Caco-2 (cell line): ENCODE measurements around the gene DOK1. TPM values are rescaled to one million over a fixed set of nuclear protein-coding genes. Genes with fewer than 3 reads are reported as not detected.

ENCODE experiments used
- BruUV-seq: library from RNA; stranded (reverse); fragments of 400-500 nt; replicated peaks from 2 replicates; lab custom pipeline; 2021; lab: Mats Ljungman, UMichigan
- CTCF ChIA-PET: fragments of 300-600 bp; sonication (Branson Sonifier 250); formaldehyde crosslinking; loops from one replicate; lab custom pipeline; 2022; ENCODE audit warnings: antibody characterized with exemption; lab: Charles Lee
- POLR2A ChIA-PET: fragments of 300-600 bp; sonication (Branson Sonifier 250); formaldehyde crosslinking; loops from one replicate; lab custom pipeline; 2022; ENCODE audit warnings: antibody characterized with exemption; lab: Charles Lee
- DNase-seq, 2 experiments: peaks; one replicate each; pipeline versions ENCODE4 v3.0.0 to v3.0.0-alpha.2; 2020 to 2022
- H3K27me3 ChIP-seq: replicated peaks from 2 replicates; pipeline ENCODE4 v1.6.0; 2011; ENCODE audit warnings: low read length; ENCODE audit not compliant: control insufficient read depth, insufficient read depth
- H3K36me3 ChIP-seq: 2 replicates; pipeline ENCODE4 v1.5.1; 2011; ENCODE audit warnings: low read length; ENCODE audit not compliant: control insufficient read depth, insufficient read depth
- H3K4me1 ChIP-seq: fragments of 250-450 bp; sonication (Bioruptor Pico); 2 replicates; pipeline ENCODE4 v1.5.1; 2020; ENCODE audit warnings: mild to moderate bottlenecking
- H3K4me3 ChIP-seq: 2 replicates; pipeline ENCODE4 v1.5.1; 2011; ENCODE audit warnings: low read depth, mild to moderate bottlenecking, control low read depth, low read length
- H3K9me3 ChIP-seq: fragments of 250-450 bp; sonication (Bioruptor Pico); 2 replicates; pipeline ENCODE4 v1.5.1; 2020; ENCODE audit warnings: mild to moderate bottlenecking, moderate library complexity
- H3K27ac Mint-ChIP-seq: one replicate; pipeline ENCODE4 v1.8.0; 2022; ENCODE audit warnings: mixed read lengths; ENCODE audit not compliant: unreplicated experiment
- H3K27me3 Mint-ChIP-seq: one replicate; pipeline ENCODE4 v1.8.0; 2022; ENCODE audit warnings: mixed read lengths; ENCODE audit not compliant: insufficient read depth, unreplicated experiment
- H3K36me3 Mint-ChIP-seq: one replicate; pipeline ENCODE4 v1.8.0; 2022; ENCODE audit warnings: mild to moderate bottlenecking, mixed read lengths; ENCODE audit not compliant: insufficient read depth, unreplicated experiment
- H3K4me1 Mint-ChIP-seq: one replicate; pipeline ENCODE4 v1.8.0; 2022; ENCODE audit warnings: low read depth, mixed read lengths; ENCODE audit not compliant: unreplicated experiment
- H3K4me3 Mint-ChIP-seq: one replicate; pipeline ENCODE4 v1.8.0; 2022; ENCODE audit warnings: mild to moderate bottlenecking, moderate library complexity, mixed read lengths; ENCODE audit not compliant: unreplicated experiment
- H3K9me3 Mint-ChIP-seq: one replicate; pipeline ENCODE4 v1.8.0; 2022; ENCODE audit warnings: mixed read lengths; ENCODE audit not compliant: unreplicated experiment
- CTCF ChIP-seq, 2 experiments: fragments of 200-600 bp in 1 of 2; IDR thresholded peaks; 1 replicate in 1 of 2; 2 replicates in 1 of 2; pipeline versions ENCODE4 v1.5.1 to v1.8.0; 2011 to 2022; ENCODE audit warnings: antibody characterized with exemption in 1 of 2, control low read depth in 1 of 2, inconsistent platforms in 1 of 2, low read depth in 1 of 2, low read length in 1 of 2, mild to moderate bottlenecking in 1 of 2, moderate library complexity in 1 of 2; ENCODE audit not compliant: insufficient read depth in 1 of 2, severe bottlenecking in 1 of 2, unreplicated experiment in 1 of 2
- intact Hi-C: fragments of 100-400 bp; cut with micrococcal nuclease; formaldehyde crosslinking; loops from one replicate; pipeline ENCODE4 v1.10.0; 2022; ENCODE audit not compliant: unreplicated experiment
- total RNA-seq: library from RNA; stranded (reverse); gene quantifications from 2 replicates; pipeline ENCODE4 v1.2.3, GENCODE V29; 2022

Gene DOK1
- total RNA-seq, 1 experiment from 2014 or later: 5.1 TPM

GRCh38 chr2:74525717-74526648 is 28.5 kb upstream of the DOK1 start, which contains the start of gene DQX1:
Gene DQX1, minus strand, starts transcription at chr2:74526231. Its CDS starts 502 bp downstream, at chr2:74525729.
- no peaks in the 10 kb centered on the region for H3K27me3 Mint-ChIP-seq
- peak; percentile 43 to 58 for DNase-seq
- Histone ChIP-seq H3K4me3 (peak within 1 kb of the TSS; percentile 13; the same call in 1 of the 2 replicates), H3K9me3 (no peaks in the 10 kb centered on the region), H3K36me3 (peaks cover 9% of the 10 kb centered on the region), H3K27me3 (no peaks in the 10 kb centered on the region), H3K4me1 (peaks cover 6% of the 10 kb centered on the region)
- no TSS peak for BruUV-seq
- ChIA-PET POLR2A (interaction anchor here (0.7 to 1.5 kb wide), 3 partner anchors 16 to 43 kb away, joined by 3 to 5 read pairs (median 3); no protein-coding TSS in a partner anchor), CTCF (no interaction called here)
- intact Hi-C loops: no loop called here
- no peaks in the 10 kb centered on the region for H3K9me3 Mint-ChIP-seq
- peaks cover 41% of the 10 kb centered on the region for H3K36me3 Mint-ChIP-seq
- no peak for TF ChIP-seq CTCF (IDR thresholded peaks at IDR 0.05; ENCODE audit: insufficient read depth in 1 of 2, low read depth in 1 of 2, low read length in 1 of 2, severe bottlenecking in 1 of 2, unreplicated experiment in 1 of 2)
- H3K27ac Mint-ChIP-seq: no peak within 1 kb of the TSS
- H3K4me3 Mint-ChIP-seq: no peak within 1 kb of the TSS
- peaks cover 12% of the 10 kb centered on the region for H3K4me1 Mint-ChIP-seq

- no peaks in the 10 kb centered on the region for H3K27me3 ChIP-seq
- no peaks in the 10 kb centered on the region for H3K9me3 ChIP-seq
- TF ChIP-seq CTCF (IDR thresholded peaks at IDR 0.05; ENCODE audit: insufficient read depth in 1 of 2, low read depth in 1 of 2, low read length in 1 of 2, severe bottlenecking in 1 of 2, unreplicated experiment in 1 of 2): no peak
- POLR2A ChIA-PET: interaction anchor here (0.7 to 1.5 kb wide), 3 partner anchors 17 to 43 kb away, joined by 3 to 5 read pairs (median 3); no protein-coding TSS in a partner anchor
- Mint-ChIP-seq H3K27ac (no peak overlapping the region), H3K9me3 (no peaks in the 10 kb centered on the region), H3K4me1 (peaks cover 18% of the 10 kb centered on the region), H3K36me3 (peaks cover 46% of the 10 kb centered on the region), H3K27me3 (no peaks in the 10 kb centered on the region), H3K4me3 (no peak overlapping the region)
- CTCF ChIA-PET: no interaction called here
- BruUV-seq: no TSS peak
- H3K36me3 ChIP-seq: peaks cover 9% of the 10 kb centered on the region
- no peak for DNase-seq
- peaks cover 6% of the 10 kb centered on the region for H3K4me1 ChIP-seq
- intact Hi-C loops: no loop called here
- no peak overlapping the region for H3K4me3 ChIP-seq
Observed at GRCh38 chr2:74526649-74527230, 27.8 kb upstream of the DOK1 start.

GRCh38 chr2:74527741-74528140 is 26.8 kb upstream of the DOK1 start:
- Mint-ChIP-seq H3K36me3 (peaks cover 46% of the 10 kb centered on the region), H3K27me3 (no peaks in the 10 kb centered on the region), H3K9me3 (no peaks in the 10 kb centered on the region), H3K27ac (peak overlapping the region; percentile 28), H3K4me1 (peaks cover 18% of the 10 kb centered on the region), H3K4me3 (peak overlapping the region; percentile 99)
- CTCF ChIA-PET: no interaction called here
- peaks cover 9% of the 10 kb centered on the region for H3K36me3 ChIP-seq
- H3K4me3 ChIP-seq: no peak overlapping the region
- POLR2A ChIA-PET: interaction anchor here (0.5 kb wide), 1 partner anchor 11 kb away, joined by 4 read pairs; no protein-coding TSS in a partner anchor
- peaks cover 6% of the 10 kb centered on the region for H3K4me1 ChIP-seq
- no peak for DNase-seq
- no peaks in the 10 kb centered on the region for H3K27me3 ChIP-seq
- TF ChIP-seq CTCF (IDR thresholded peaks at IDR 0.05; ENCODE audit: insufficient read depth in 1 of 2, low read depth in 1 of 2, low read length in 1 of 2, severe bottlenecking in 1 of 2, unreplicated experiment in 1 of 2): no peak
- BruUV-seq: TSS peak; percentile 53
- no peaks in the 10 kb centered on the region for H3K9me3 ChIP-seq
- intact Hi-C loops: loop anchor here (2.0 kb wide), 1 partner anchor 73 kb away; the partner anchor contains the start of gene INO80B
